IMR-90 (cell line): ENCODE results near the gene FBXL14. TPM values are rescaled to one million over a fixed set of nuclear protein-coding genes. Genes with fewer than 3 reads are reported as not detected.

Source experiments
- ATAC-seq: fragments of 200-7000 bp; cut with Tn5 transposase; 2 replicates; pipeline ENCODE4 v1.9.1; 2020; ENCODE audit warnings: low read depth, mild to moderate bottlenecking, moderate library complexity
- BruUV-seq: library from RNA; stranded (reverse); fragments of 400-500 nt; replicated peaks from 2 replicates; lab custom pipeline; 2021; lab: Mats Ljungman, UMichigan
- CTCF ChIA-PET: fragments of 300-600 bp; formaldehyde crosslinking; extraction: SDS; loops from one replicate; lab custom pipeline; 2021; ENCODE audit warnings: antibody characterized with exemption; lab: Yijun Ruan, JAX
- POLR2A ChIA-PET: fragments of 300-600 bp; sonication (Branson Sonifier 250); formaldehyde crosslinking; loops from one replicate; lab custom pipeline; 2022; ENCODE audit warnings: antibody characterized with exemption; ENCODE audit not compliant: unreplicated experiment; lab: Charles Lee
- DNase-seq: peaks from one replicate; pipeline ENCODE4 v3.0.0; 2013
- H2AFZ ChIP-seq: replicated peaks from 2 replicates; pipeline ENCODE3; 2013; ENCODE audit warnings: low read length, mild to moderate bottlenecking; ENCODE audit not compliant: poor library complexity
- H2AK5ac ChIP-seq: 2 replicates; pipeline ENCODE4 v1.6.1; 2013; ENCODE audit warnings: low read depth, low read length, inconsistent platforms
- H2AK9ac ChIP-seq: replicated peaks from 2 replicates; pipeline ENCODE3; 2013; ENCODE audit warnings: mild to moderate bottlenecking, low read depth, low read length, moderate library complexity; ENCODE audit not compliant: poor library complexity
- H2BK120ac ChIP-seq: 2 replicates; pipeline ENCODE4 v1.6.1; 2013; ENCODE audit warnings: low read depth, low read length, inconsistent platforms
- H2BK15ac ChIP-seq: 3 replicates; pipeline ENCODE4 v1.6.1; 2013; ENCODE audit warnings: low read depth, low read length, inconsistent platforms
- H2BK20ac ChIP-seq: 2 replicates; pipeline ENCODE4 v1.6.1; 2013; ENCODE audit warnings: low read depth, mild to moderate bottlenecking, inconsistent platforms, low read length, moderate library complexity
- H2BK5ac ChIP-seq: 2 replicates; pipeline ENCODE4 v1.6.1; 2013; ENCODE audit warnings: mild to moderate bottlenecking, low read depth, low read length, inconsistent platforms; ENCODE audit not compliant: poor library complexity, severe bottlenecking
- H3K14ac ChIP-seq: replicated peaks from 2 replicates; pipeline ENCODE4 v1.6.1; 2013; ENCODE audit warnings: low read depth, low read length, inconsistent platforms
- H3K18ac ChIP-seq: 2 replicates; pipeline ENCODE4 v1.6.1; 2013; ENCODE audit warnings: low read depth, low read length, control low read depth
- H3K23ac ChIP-seq: 2 replicates; pipeline ENCODE4 v1.6.1; 2013; ENCODE audit warnings: low read depth, low read length, inconsistent platforms
- H3K27ac ChIP-seq: 2 replicates; pipeline ENCODE4 v1.5.1; 2013; ENCODE audit warnings: mild to moderate bottlenecking, control low read depth, low read length; ENCODE audit not compliant: insufficient read depth
- H3K27me3 ChIP-seq: 2 replicates; pipeline ENCODE4 v1.6.1; 2013; ENCODE audit warnings: low read length; ENCODE audit not compliant: control insufficient read depth, insufficient read depth
- H3K36me3 ChIP-seq: 2 replicates; pipeline ENCODE4 v1.6.1; 2013; ENCODE audit warnings: low read length, mixed read lengths; ENCODE audit not compliant: control insufficient read depth, insufficient read depth
- H3K4ac ChIP-seq: 2 replicates; pipeline ENCODE4 v1.6.1; 2013; ENCODE audit warnings: low read depth, low read length, inconsistent platforms
- H3K4me1 ChIP-seq: 2 replicates; pipeline ENCODE4 v1.6.1; 2013; ENCODE audit warnings: low read length, mixed read lengths; ENCODE audit not compliant: control insufficient read depth, insufficient read depth
- H3K4me2 ChIP-seq: 2 replicates; pipeline ENCODE4 v1.6.1; 2013; ENCODE audit warnings: low read depth, mild to moderate bottlenecking, control low read depth, low read length, moderate library complexity
- H3K4me3 ChIP-seq: 2 replicates; pipeline ENCODE4 v1.5.1; 2013; ENCODE audit warnings: low read depth, mild to moderate bottlenecking, control low read depth, low read length, moderate library complexity; ENCODE audit not compliant: insufficient read depth
- H3K56ac ChIP-seq: 2 replicates; pipeline ENCODE4 v1.6.1; 2013; ENCODE audit warnings: low read length, inconsistent platforms; ENCODE audit not compliant: insufficient read depth; ENCODE audit errors: extremely low read depth
- H3K79me1 ChIP-seq, 2 experiments: 2 replicates each; pipeline ENCODE4 v1.6.1; 2013; ENCODE audit warnings: low read length in 2 of 2, inconsistent platforms in 1 of 2, low read depth in 1 of 2
- H3K9ac ChIP-seq: 2 replicates; pipeline ENCODE4 v1.6.1; 2013; ENCODE audit warnings: low read depth, low read length, control low read depth
- H3K9me1 ChIP-seq: 2 replicates; pipeline ENCODE4 v1.6.1; 2013; ENCODE audit warnings: low read length, inconsistent platforms; ENCODE audit not compliant: insufficient read depth
- H3K9me3 ChIP-seq: 2 replicates; pipeline ENCODE4 v1.6.1; 2013; ENCODE audit warnings: low read length; ENCODE audit not compliant: control insufficient read depth, insufficient read depth
- H4K20me1 ChIP-seq: 2 replicates; pipeline ENCODE4 v1.6.1; 2013; ENCODE audit warnings: low read length, inconsistent platforms; ENCODE audit not compliant: insufficient read depth
- H4K5ac ChIP-seq: 2 replicates; pipeline ENCODE4 v1.6.1; 2013; ENCODE audit warnings: mild to moderate bottlenecking, low read depth, low read length, control low read depth
- H4K8ac ChIP-seq, 2 experiments: 2 replicates each; pipeline ENCODE4 v1.6.1; 2013; ENCODE audit warnings: low read depth in 2 of 2, low read length in 2 of 2, control low read depth in 1 of 2, inconsistent platforms in 1 of 2
- H4K91ac ChIP-seq: 2 replicates; pipeline ENCODE4 v1.6.1; 2013; ENCODE audit warnings: low read depth, low read length, inconsistent platforms; ENCODE audit not compliant: insufficient read depth
- CHD1 ChIP-seq: IDR thresholded peaks from 2 replicates; pipeline ENCODE4 v1.6.1; 2012; ENCODE audit warnings: low read depth, low read length, improper control_type of control experiment
- ELK1 ChIP-seq: fragments of 150-350 bp; IDR thresholded peaks from 2 replicates; pipeline ENCODE4 v1.6.1; 2016; ENCODE audit warnings: low read depth, mild to moderate bottlenecking, low read length, moderate library complexity, borderline replicate concordance
- MAFK ChIP-seq: IDR thresholded peaks from 2 replicates; pipeline ENCODE4 v1.6.1; 2012; ENCODE audit warnings: low read depth, low read length, improper control_type of control experiment
- MAZ ChIP-seq: IDR thresholded peaks from 2 replicates; pipeline ENCODE4 v1.6.1; 2012; ENCODE audit warnings: low read depth, mild to moderate bottlenecking, low read length, improper control_type of control experiment, moderate library complexity, borderline replicate concordance
- POLR2A ChIP-seq: IDR thresholded peaks from 2 replicates; pipeline ENCODE4 v1.6.1; 2012; ENCODE audit warnings: mild to moderate bottlenecking, low read depth, low read length
- RCOR1 ChIP-seq: IDR thresholded peaks from 2 replicates; pipeline ENCODE4 v1.6.1; 2012; ENCODE audit warnings: mild to moderate bottlenecking, low read length, improper control_type of control experiment; ENCODE audit not compliant: insufficient replicate concordance
- WGBS, 2 experiments: methylation state at CpG; one replicate each; pipeline versions ENCODE4 v1.1.5 to v1.1.7; 2013; ENCODE audit warnings: missing lambda C conversion rate in 2 of 2; ENCODE audit not compliant: insufficient read length in 1 of 2; ENCODE audit errors: extremely low coverage in 2 of 2; 5-methylcytosine and 5-hydroxymethylcytosine counted together
- dilution Hi-C: fragments of 300-500 bp; cut with HindIII; formaldehyde crosslinking; loops from one replicate; pipeline ENCODE4 v1.14.3; 2018; ENCODE audit warnings: low sequenced_read_pairs; ENCODE audit not compliant: unreplicated experiment
- in situ Hi-C: fragments of 300-500 bp; cut with MboI; formaldehyde crosslinking; loops from 3 replicates; pipeline ENCODE4 v1.14.3; 2019; ENCODE audit warnings: low sequenced_read_pairs, inconsistent platforms, mixed read lengths
- intact Hi-C: fragments of 100-400 bp; cut with micrococcal nuclease; formaldehyde crosslinking; loops from 2 replicates; pipeline ENCODE4 v1.10.0; 2022
- polyA plus RNA-seq, 3 experiments: library from polyadenylated mRNA; depleted of rRNA; stranded (reverse); fragments of >200 nt; gene quantifications; 2 replicates each; pipeline ENCODE4 v1.2.3, GENCODE V29; 2012; ENCODE audit warnings: low replicate concordance in 1 of 3
- total RNA-seq: library from RNA; depleted of rRNA; stranded (reverse); fragments of >200 nt; gene quantifications from 2 replicates; pipeline ENCODE4 v1.2.3, GENCODE V29; 2012

Gene FBXL14
- total and polyA plus RNA-seq, 2 of the 4 experiments (the other 2 are of a cell fraction): 4.7 to 7.3 TPM

GRCh38 chr12:1540690-1541089 lies 53.7 kb downstream of the FBXL14 start:
- no peak overlapping the region for H2AK5ac ChIP-seq
- WGBS, 2 experiments: 100% methylated on average over 1 of the region's 6 CpGs; no CpG with 5 or more reads in 1 of the 2 experiments
- ATAC-seq (no peak), DNase-seq (peak; percentile 62)
- POLR2A ChIA-PET: no interaction called here
- no peak overlapping the region for H4K5ac ChIP-seq
- H3K4me1 ChIP-seq: peaks cover 13% of the 10 kb centered on the region
- peaks cover 38% of the 10 kb centered on the region for H3K9me1 ChIP-seq
- H2BK5ac ChIP-seq: no peak overlapping the region
- dilution Hi-C loops (no loop called here), intact Hi-C loops (no loop called here), in situ Hi-C loops (no loop called here)
- no peak overlapping the region for H3K4ac ChIP-seq
- peaks cover 78% of the 10 kb centered on the region for H4K20me1 ChIP-seq
- H2BK20ac ChIP-seq: no peak overlapping the region
- no peak overlapping the region for H4K8ac ChIP-seq
- no peak overlapping the region for H3K18ac ChIP-seq
- no peak overlapping the region for H4K91ac ChIP-seq
- H3K9ac ChIP-seq: no peak overlapping the region
- H2BK120ac ChIP-seq: no peak overlapping the region
- H3K27me3 ChIP-seq: no peaks in the 10 kb centered on the region
- H2BK15ac ChIP-seq: no peak overlapping the region
- H3K4me3 ChIP-seq: no peak overlapping the region
- H3K9me3 ChIP-seq: no peaks in the 10 kb centered on the region
- H3K23ac ChIP-seq: 0 out of 2 replicates have a peak overlapping the region, but pooled peaks have one; percentile 3
- no peak overlapping the region for H2AFZ ChIP-seq
- H3K27ac ChIP-seq: no peak overlapping the region
- H3K14ac ChIP-seq: peak overlapping the region; percentile 63; the same call in 1 of the 2 replicates
- H2AK9ac ChIP-seq: no peak overlapping the region
- no TSS peak for BruUV-seq
- CTCF ChIA-PET: no interaction called here
- no peak overlapping the region for H3K4me2 ChIP-seq
- TF ChIP-seq CHD1: no peak
- no peak for TF ChIP-seq MAZ
- TF ChIP-seq ELK1: no peak
- no peak for TF ChIP-seq MAFK
- no peak for TF ChIP-seq POLR2A
- no peak for TF ChIP-seq RCOR1
- no peaks in the 10 kb centered on the region for H3K36me3 ChIP-seq
- H3K56ac ChIP-seq: no peak overlapping the region
- peaks cover 22 to 89% of the 10 kb centered on the region in 2 experiments; a peak in 3 of 4 replicates for H3K79me1 ChIP-seq
